Measurements from ENCODE around the gene NAALADL2. TPM values are rescaled to one million over a fixed set of nuclear protein-coding genes. Genes with fewer than 3 reads are reported as not detected.
"Not testable (repeated sequence)": the region's sequence is repeated elsewhere in the genome, so short reads cannot be mapped to it uniquely, and the experiment has no call there.

NAALADL2 gene
- total RNA-seq, 1 donor from 2014 or later, result 30.5 TPM

- no peak for DNase-seq
Measured at GRCh38 chr3:175316799-175317198, 457.7 kb downstream of the NAALADL2 start.

GRCh38 chr3:175325440-175325839 is 466.3 kb downstream of the NAALADL2 start:
- DNase-seq, result no peak

- no peak for DNase-seq
Measured at GRCh38 chr3:175326041-175326440, 466.9 kb downstream of the NAALADL2 start.

- no peak for DNase-seq
Measured at GRCh38 chr3:175329373-175329772, 470.2 kb downstream of the NAALADL2 start.

GRCh38 chr3:175335229-175335628 is 476.1 kb downstream of the NAALADL2 start:
- DNase-seq, result no peak

GRCh38 chr3:175336406-175337133 is 477.4 kb downstream of the NAALADL2 start:
- DNase-seq, result no peak

- no peak for DNase-seq
Measured at GRCh38 chr3:175337631-175338030, 478.5 kb downstream of the NAALADL2 start.

- peak; percentile 15 for DNase-seq
Measured at GRCh38 chr3:175338775-175339535, 479.8 kb downstream of the NAALADL2 start.

- DNase-seq, result no peak
Measured at GRCh38 chr3:175340338-175341015, 481.3 kb downstream of the NAALADL2 start.

- DNase-seq, result no peak
Measured at GRCh38 chr3:175342196-175342595, 483.1 kb downstream of the NAALADL2 start.

GRCh38 chr3:175343946-175344345 is 484.8 kb downstream of the NAALADL2 start:
- no peak for DNase-seq

- no peak for DNase-seq
Measured at GRCh38 chr3:175346573-175347356, 487.6 kb downstream of the NAALADL2 start.

- DNase-seq, result no peak
Measured at GRCh38 chr3:175349168-175349567, 490.0 kb downstream of the NAALADL2 start.

GRCh38 chr3:175355801-175356335 is 496.7 kb downstream of the NAALADL2 start:
- DNase-seq, result no peak

GRCh38 chr3:175356899-175357324 is 497.8 kb downstream of the NAALADL2 start:
- DNase-seq, result no peak

- no peak for DNase-seq
Measured at GRCh38 chr3:175357758-175358157, 498.6 kb downstream of the NAALADL2 start.

GRCh38 chr3:175358935-175359334 is 499.8 kb downstream of the NAALADL2 start:
- no peak for DNase-seq

- not testable (repeated sequence) for DNase-seq
Measured at GRCh38 chr3:175370426-175370825, 511.3 kb downstream of the NAALADL2 start.

- DNase-seq, result not testable (repeated sequence)
Measured at GRCh38 chr3:175371187-175371586, 512.1 kb downstream of the NAALADL2 start.

- no peak for DNase-seq
Measured at GRCh38 chr3:175374705-175375104, 515.6 kb downstream of the NAALADL2 start.

GRCh38 chr3:175378348-175378747 is 519.2 kb downstream of the NAALADL2 start:
- DNase-seq, result no peak

GRCh38 chr3:175381685-175382084 is 522.6 kb downstream of the NAALADL2 start:
- no peak for DNase-seq
